GM23338 (cell line): ENCODE results near the gene FGGY.

ENCODE experiments used
- CREB1 ChIP-seq: fragments of 250-450 bp; sonication (Bioruptor Pico); IDR thresholded peaks from 2 replicates; pipeline ENCODE4 v1.5.0; 2020; ENCODE audit warnings: low read depth, mild to moderate bottlenecking, moderate library complexity
- CTCF ChIP-seq, 2 experiments: fragments of 200-600 bp in 1 of 2; sonication (generic) in 1 of 2; conservative IDR thresholded peaks; 2 replicates each; pipeline versions ENCODE4 v1.5.1 to v1.6.1; 2016 to 2017; ENCODE audit warnings: antibody characterized with exemption in 2 of 2, low read depth in 2 of 2, mild to moderate bottlenecking in 2 of 2, moderate library complexity in 1 of 2
- ETS1 ChIP-seq: IDR thresholded peaks from 2 replicates; pipeline ENCODE4 v1.6.1; 2016; ENCODE audit warnings: antibody characterized with exemption
- EZH2 ChIP-seq: fragments of 200-600 bp; sonication (generic); IDR thresholded peaks from one replicate; pipeline ENCODE4 v1.8.0; 2017; ENCODE audit warnings: antibody characterized with exemption, mild to moderate bottlenecking, low read depth; ENCODE audit not compliant: unreplicated experiment
- EZH2phosphoT487 ChIP-seq: fragments of 200-600 bp; sonication (generic); IDR thresholded peaks from one replicate; pipeline ENCODE4 v1.8.1; 2018; ENCODE audit warnings: antibody characterized with exemption; ENCODE audit not compliant: unreplicated experiment
- JUNB ChIP-seq: IDR thresholded peaks from one replicate; pipeline ENCODE4 v1.6.1; 2016; ENCODE audit warnings: antibody characterized with exemption; ENCODE audit not compliant: unreplicated experiment
- NANOG ChIP-seq: IDR thresholded peaks from 2 replicates; pipeline ENCODE4 v1.6.1; 2016; ENCODE audit warnings: antibody characterized with exemption, borderline replicate concordance
- POLR2AphosphoS5 ChIP-seq: IDR thresholded peaks from 2 replicates; pipeline ENCODE4 v1.6.1; 2016; ENCODE audit warnings: antibody characterized with exemption, low read depth
- REST ChIP-seq: IDR thresholded peaks from one replicate; pipeline ENCODE4 v1.6.1; 2018; ENCODE audit warnings: antibody characterized with exemption; ENCODE audit not compliant: unreplicated experiment
- STAT1 ChIP-seq: IDR thresholded peaks from one replicate; pipeline ENCODE4 v1.6.1; 2016; ENCODE audit warnings: antibody characterized with exemption; ENCODE audit not compliant: unreplicated experiment
- ZNF114 ChIP-seq: fragments of 250-450 bp; sonication (Bioruptor Pico); IDR thresholded peaks from 2 replicates; pipeline ENCODE4 v1.5.0; 2020; ENCODE audit warnings: mild to moderate bottlenecking, moderate library complexity
- ZNF331 ChIP-seq: fragments of 250-450 bp; sonication (Bioruptor Pico); IDR thresholded peaks from 2 replicates; pipeline ENCODE4 v1.5.0; 2020; ENCODE audit warnings: low read depth, mild to moderate bottlenecking, moderate library complexity

GRCh38 chr1:59751004-59751395, 454.1 kb downstream of the FGGY start:
- TF ChIP-seq CTCF (conservative IDR thresholded peaks at IDR 0.05; ENCODE audit: low read depth in 2 of 2) (no peak), POLR2AphosphoS5 (no peak), EZH2 (no peak), EZH2phosphoT487 (no peak), ETS1 (no peak), CREB1 (CRISPR knock-in tag) (no peak), JUNB (no peak), ZNF114 (CRISPR knock-in tag) (no peak), REST (no peak), NANOG (no peak), ZNF331 (no peak), STAT1 (no peak)
